Stomach smooth muscle (tissue), 2 donors: Measurements from ENCODE around the gene PRSS48.

Experiments used
- H3K27ac ChIP-seq: one replicate; pipeline ENCODE4 v1.7.0; 2013; ENCODE audit warnings: mild to moderate bottlenecking, low read length, inconsistent platforms
- H3K27me3 ChIP-seq, 2 donors: one replicate each; pipeline ENCODE4 v1.7.0; 2013; ENCODE audit warnings: low read length in 2 of 2; ENCODE audit not compliant: insufficient read depth in 2 of 2, control insufficient read depth in 1 of 2
- H3K36me3 ChIP-seq, 2 donors: one replicate each; pipeline ENCODE4 v1.7.0; 2013; ENCODE audit warnings: low read length in 2 of 2; ENCODE audit not compliant: control insufficient read depth in 2 of 2, insufficient read depth in 2 of 2
- H3K4me1 ChIP-seq: one replicate; pipeline ENCODE4 v1.7.0; 2013; ENCODE audit warnings: low read length; ENCODE audit not compliant: control insufficient read depth, insufficient read depth
- H3K4me3 ChIP-seq, 2 donors: one replicate each; pipeline ENCODE4 v1.7.0; 2013; ENCODE audit warnings: low read length in 2 of 2
- H3K9ac ChIP-seq, 2 donors: one replicate each; pipeline ENCODE4 v1.7.0; 2013; ENCODE audit warnings: low read length in 2 of 2, mild to moderate bottlenecking in 1 of 2
- H3K9me3 ChIP-seq, 2 donors: one replicate each; pipeline ENCODE4 v1.7.0; 2013; ENCODE audit warnings: low read length in 2 of 2; ENCODE audit not compliant: control insufficient read depth in 2 of 2
- donor health status: healthy.
- donor health status: Pancreatic carcinoma.

The PRSS48 gene

DNA sequence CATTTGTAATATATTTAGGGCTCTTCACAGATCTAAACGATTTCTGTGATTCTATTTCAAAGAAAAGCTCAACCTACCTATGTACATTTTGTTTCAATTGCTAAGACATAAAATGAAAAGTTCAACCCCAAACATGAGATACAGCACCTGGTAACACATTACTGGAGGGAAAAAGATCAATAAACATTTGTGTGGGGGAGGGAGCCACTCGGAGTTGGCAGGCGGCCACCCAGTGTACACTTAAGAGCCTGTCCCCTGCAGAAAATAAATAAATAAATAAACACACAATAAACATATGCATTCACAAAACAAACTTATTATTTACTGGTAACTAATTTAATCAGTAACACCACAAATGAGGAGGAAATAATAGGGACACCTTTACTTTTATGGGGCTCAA, 19.3 kb downstream of the PRSS48 start:
- no peak overlapping the region for H3K9ac ChIP-seq
- H3K4me1 ChIP-seq = no peaks in the 10 kb centered on the region
- no peak overlapping the region for H3K27ac ChIP-seq
- no peaks in the 10 kb centered on the region for H3K27me3 ChIP-seq
- no peaks in the 10 kb centered on the region for H3K9me3 ChIP-seq
- H3K36me3 ChIP-seq = no peaks in the 10 kb centered on the region
- no peak overlapping the region for H3K4me3 ChIP-seq

DNA sequence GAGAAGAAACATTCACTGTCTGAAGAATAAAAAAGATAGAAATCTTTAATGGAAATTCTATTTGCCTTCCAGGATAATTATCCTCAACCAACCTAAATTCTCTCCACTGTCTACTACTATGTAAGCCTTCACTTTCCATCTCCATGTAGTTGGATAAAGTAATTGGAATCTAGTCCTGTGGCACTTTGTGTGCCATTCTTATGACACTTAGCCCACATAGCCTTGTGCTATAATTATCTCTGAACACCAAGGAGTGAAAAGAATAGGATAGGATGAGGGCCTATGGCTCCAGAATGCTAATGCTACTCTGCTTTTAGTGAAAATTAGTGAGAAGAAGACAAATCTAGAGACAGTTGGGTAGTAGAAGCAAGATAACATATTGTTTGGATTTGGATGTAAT, 20.2 kb downstream of the PRSS48 start:
- no peaks in the 10 kb centered on the region for H3K4me1 ChIP-seq
- H3K4me3 ChIP-seq = no peak overlapping the region
- no peaks in the 10 kb centered on the region for H3K27me3 ChIP-seq
- no peak overlapping the region for H3K27ac ChIP-seq
- no peaks in the 10 kb centered on the region for H3K36me3 ChIP-seq
- no peaks in the 10 kb centered on the region for H3K9me3 ChIP-seq
- H3K9ac ChIP-seq = no peak overlapping the region

DNA sequence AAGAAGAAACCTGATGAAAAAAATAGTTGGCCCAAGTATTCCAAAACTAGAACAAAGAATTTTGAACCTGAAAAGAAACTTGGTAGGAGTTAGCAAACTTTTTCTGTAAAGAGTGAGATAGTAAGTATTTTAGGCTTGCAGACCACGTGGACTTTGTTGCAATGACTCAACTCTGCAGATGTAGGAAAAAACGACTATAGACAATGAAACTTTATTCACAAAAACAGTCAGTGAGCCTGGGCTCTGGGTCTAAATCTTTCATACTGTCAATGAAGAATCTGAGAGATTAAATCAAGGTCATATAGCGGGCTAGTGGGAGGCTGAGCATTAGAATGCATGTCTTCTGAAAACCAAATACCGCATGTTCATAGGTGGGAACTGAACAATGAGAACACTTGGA, 25.5 kb downstream of the PRSS48 start:
- no peak overlapping the region for H3K27ac ChIP-seq
- peaks cover 8% of the 10 kb centered on the region for H3K4me1 ChIP-seq

DNA sequence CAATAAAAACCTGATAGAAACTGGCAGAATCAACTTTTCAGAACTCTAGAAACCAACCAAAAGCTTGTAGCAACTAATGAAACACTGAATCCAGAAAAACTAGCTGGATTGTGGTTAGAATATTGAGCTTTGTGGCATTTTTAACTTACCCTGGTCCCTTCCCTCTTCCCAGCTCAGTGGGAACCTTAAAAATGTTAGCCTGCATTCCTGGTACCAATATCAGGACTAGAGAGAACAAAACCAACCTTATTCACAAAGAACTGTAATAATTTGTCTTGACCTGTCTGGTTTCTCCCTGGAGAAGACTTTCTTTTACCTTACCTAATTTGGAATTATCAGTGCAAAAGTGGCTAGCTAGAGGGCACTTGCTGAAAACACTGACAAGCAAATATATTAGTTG, 27.3 kb downstream of the PRSS48 start:
- Histone ChIP-seq H3K9me3 (no peaks in the 10 kb centered on the region), H3K27ac (no peak overlapping the region), H3K4me1 (peaks cover 11% of the 10 kb centered on the region), H3K4me3 (no peak overlapping the region), H3K36me3 (no peaks in the 10 kb centered on the region), H3K27me3 (no peaks in the 10 kb centered on the region), H3K9ac (no peak overlapping the region)

More for the DNA sequence above, 25.5 kb downstream of the PRSS48 start:
- Histone ChIP-seq H3K4me3 (no peak overlapping the region), H3K9me3 (no peaks in the 10 kb centered on the region), H3K9ac (no peak overlapping the region), H3K27me3 (no peaks in the 10 kb centered on the region), H3K36me3 (no peaks in the 10 kb centered on the region)

DNA sequence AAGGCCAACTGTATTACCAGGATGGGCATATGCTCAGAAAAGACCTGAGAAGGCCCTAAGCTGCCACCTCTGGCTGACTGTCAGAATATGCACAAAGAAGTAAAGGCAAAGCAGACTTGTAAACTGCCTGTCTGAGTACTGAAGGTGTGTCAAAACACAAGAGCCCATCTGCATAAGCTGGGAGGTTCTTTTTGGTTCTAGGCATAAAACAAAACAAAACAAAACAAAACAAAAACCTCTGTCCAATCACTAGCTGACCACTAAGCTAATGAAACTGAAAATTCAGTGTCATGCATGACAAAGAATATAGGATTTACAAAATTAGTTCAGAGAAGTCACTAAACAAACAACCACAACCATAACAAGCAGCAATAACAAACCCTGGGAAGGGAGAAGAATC, 27.8 kb downstream of the PRSS48 start:
- Histone ChIP-seq H3K27ac (no peak overlapping the region), H3K27me3 (no peaks in the 10 kb centered on the region), H3K9me3 (no peaks in the 10 kb centered on the region), H3K4me3 (no peak overlapping the region), H3K36me3 (no peaks in the 10 kb centered on the region), H3K9ac (no peak overlapping the region), H3K4me1 (peaks cover 11% of the 10 kb centered on the region)

DNA sequence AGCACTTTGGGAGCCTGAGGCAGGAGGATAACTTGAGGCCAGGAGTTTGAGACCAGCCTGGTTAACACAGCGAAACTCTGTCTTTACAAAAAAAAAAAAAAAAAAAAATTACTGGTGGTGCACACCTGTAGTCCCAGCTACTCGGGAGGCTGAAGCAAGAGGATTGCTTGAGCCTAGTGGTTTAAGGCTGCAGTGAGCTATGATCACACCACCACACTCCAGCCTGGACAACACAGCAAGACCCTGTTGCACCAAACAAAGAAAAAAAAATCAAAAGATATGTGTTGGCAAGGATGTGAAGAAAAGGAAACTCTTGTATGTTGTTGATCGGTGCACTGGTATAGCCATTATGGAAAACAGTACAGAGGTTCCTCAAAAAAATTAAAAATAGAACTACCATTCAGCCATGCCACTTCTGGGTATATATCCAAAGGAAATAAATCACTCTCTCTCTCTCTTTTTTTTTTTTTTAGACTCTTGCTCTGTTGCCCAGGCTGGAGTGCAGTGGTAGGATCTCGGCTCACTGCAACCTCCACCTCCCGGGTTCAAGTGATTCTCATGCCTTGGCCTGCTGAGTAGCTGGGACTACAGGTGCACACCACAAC, 33.3 kb downstream of the PRSS48 start:
- Histone ChIP-seq H3K36me3 (no peaks in the 10 kb centered on the region), H3K4me3 (no peak overlapping the region), H3K27ac (no peak overlapping the region), H3K9ac (no peak overlapping the region), H3K9me3 (no peaks in the 10 kb centered on the region), H3K4me1 (peaks cover 16% of the 10 kb centered on the region), H3K27me3 (no peaks in the 10 kb centered on the region)

DNA sequence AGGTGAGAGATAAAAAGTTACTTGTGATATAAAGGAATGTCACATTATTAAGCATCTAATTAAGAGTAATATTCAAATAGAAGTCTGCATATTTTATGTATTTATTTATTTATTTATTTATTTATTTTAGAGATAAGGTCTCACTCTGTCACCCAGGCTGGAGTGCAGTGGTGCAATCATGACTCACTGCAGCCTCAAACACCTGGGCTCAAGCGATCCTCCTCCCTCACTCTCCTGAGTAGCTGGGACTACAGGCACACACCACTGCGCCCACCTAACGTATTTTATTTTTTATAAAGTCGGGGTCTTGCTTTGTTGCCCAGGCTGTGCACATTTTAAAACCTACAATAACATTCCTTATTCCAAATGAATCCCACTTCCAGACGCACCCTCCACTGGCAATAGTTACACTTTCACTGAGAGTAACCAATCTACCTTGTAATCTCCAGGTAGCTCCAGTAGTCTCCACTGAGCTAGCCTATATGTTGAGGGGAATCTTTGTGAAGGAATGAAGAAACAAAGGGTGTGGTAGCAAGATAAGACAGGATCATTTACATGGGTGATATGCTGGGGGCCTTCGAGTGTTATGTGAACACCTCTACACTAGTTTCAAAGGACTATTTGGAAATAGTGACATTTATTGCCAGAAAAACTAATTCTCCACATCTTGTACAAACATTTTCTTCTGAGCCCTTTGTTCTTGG, 36.5 kb downstream of the PRSS48 start:
- no peaks in the 10 kb centered on the region for H3K36me3 ChIP-seq
- H3K4me3 ChIP-seq = no peak overlapping the region
- peaks cover 31% of the 10 kb centered on the region for H3K4me1 ChIP-seq
- no peak overlapping the region for H3K9ac ChIP-seq
- H3K9me3 ChIP-seq = no peaks in the 10 kb centered on the region
- peak overlapping the region; percentile 53 for H3K27ac ChIP-seq
- no peaks in the 10 kb centered on the region for H3K27me3 ChIP-seq

DNA sequence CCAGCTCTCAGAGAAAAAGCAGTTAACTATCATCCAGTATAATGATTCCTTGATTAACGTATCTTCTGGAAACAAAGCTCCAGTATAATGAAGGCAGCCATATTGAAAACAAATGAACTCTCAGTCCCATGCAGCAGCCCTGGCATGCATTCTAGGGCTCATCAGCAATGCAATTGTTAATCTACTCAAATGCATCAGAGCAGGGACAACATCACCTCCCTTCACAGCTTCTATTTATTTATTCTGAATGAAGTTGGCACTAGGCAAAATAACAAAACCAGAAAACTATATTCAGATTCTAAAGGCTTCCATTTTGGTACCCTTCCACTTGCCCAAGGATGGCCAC, 37.0 kb downstream of the PRSS48 start:
- no peaks in the 10 kb centered on the region for H3K9me3 ChIP-seq
- H3K36me3 ChIP-seq = no peaks in the 10 kb centered on the region
- no peak overlapping the region for H3K9ac ChIP-seq
- no peak overlapping the region for H3K4me3 ChIP-seq
- H3K27me3 ChIP-seq = no peaks in the 10 kb centered on the region
- peaks cover 31% of the 10 kb centered on the region for H3K4me1 ChIP-seq
- H3K27ac ChIP-seq = peak overlapping the region; percentile 53

DNA sequence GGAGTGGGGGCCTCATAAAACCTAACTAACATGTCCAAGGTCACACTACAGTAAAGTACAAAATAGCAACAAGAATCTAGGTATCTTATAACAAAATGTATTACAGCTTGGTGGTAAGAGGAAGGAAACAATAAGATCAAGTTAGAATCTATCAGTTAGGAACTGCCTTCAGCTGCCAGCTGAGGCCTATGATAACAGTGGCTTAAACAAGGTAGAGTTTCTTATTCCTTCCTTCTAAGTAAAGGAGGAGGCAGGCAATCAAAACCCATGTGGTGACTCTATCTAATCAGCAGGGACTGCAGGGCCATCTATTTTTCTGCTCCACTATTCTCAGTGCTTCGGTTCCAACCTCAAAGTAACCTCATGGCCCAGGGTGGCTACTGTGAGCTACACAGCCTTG, 37.5 kb downstream of the PRSS48 start:
- peak overlapping the region; percentile 53 for H3K27ac ChIP-seq
- H3K36me3 ChIP-seq = no peaks in the 10 kb centered on the region
- no peaks in the 10 kb centered on the region for H3K27me3 ChIP-seq
- H3K4me3 ChIP-seq = no peak overlapping the region
- peaks cover 31% of the 10 kb centered on the region for H3K4me1 ChIP-seq
- H3K9me3 ChIP-seq = no peaks in the 10 kb centered on the region
- no peak overlapping the region for H3K9ac ChIP-seq

DNA sequence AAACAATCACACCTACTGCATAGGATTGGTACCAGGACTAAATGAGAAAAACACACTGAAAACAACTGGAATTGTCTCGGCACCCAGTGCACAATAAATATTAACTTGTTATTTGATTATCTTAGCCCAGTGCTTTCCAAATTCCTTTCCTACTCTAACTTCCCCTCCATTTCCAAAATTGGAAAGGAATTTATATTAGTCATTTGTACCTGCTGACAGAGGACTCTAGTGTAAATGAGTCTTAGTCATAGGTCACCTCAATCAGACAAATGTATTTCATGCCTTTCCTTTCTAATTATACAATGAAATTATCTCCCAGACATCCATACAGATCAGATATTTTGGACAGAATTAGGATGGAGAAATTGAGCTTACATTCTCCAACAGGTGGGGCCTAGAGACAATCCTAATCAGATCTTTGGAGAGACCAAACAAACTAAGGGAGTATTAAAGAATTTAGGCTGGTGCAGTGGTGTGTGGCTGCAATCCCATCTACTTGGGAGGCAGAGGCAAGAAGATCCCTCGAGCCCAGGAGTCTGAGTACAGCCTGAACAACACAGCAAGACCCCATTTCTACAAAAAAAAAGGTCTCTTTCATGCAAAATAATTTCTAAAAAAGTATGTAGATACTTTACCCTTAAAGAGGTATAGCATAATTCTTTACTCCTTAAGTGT, 38.4 kb downstream of the PRSS48 start:
- Histone ChIP-seq H3K9me3 (no peaks in the 10 kb centered on the region), H3K4me3 (no peak overlapping the region), H3K4me1 (peaks cover 31% of the 10 kb centered on the region)

DNA sequence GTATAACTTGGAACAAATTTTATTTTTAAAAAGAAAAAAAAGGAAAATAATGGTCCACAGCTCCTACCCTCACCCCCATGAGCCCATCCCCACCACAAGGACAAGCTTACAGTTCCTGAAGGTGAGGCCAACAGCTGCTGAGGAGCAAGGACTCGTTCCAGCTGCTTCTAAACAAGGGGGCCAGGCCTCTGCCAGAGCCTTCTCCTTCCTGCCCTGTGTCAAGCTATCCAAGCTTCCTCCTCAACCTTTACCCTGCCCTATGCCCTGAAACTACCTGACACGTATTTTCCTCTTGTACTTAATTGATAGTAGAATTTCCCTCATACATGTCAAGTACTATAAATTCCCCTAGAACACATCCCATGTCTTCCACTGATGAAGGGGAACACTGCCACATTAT, 39.7 kb downstream of the PRSS48 start:
- Histone ChIP-seq H3K9ac (no peak overlapping the region), H3K4me3 (no peak overlapping the region), H3K27me3 (no peaks in the 10 kb centered on the region), H3K4me1 (peaks cover 33% of the 10 kb centered on the region), H3K36me3 (no peaks in the 10 kb centered on the region), H3K9me3 (no peaks in the 10 kb centered on the region), H3K27ac (peak overlapping the region; percentile 13)

More for the DNA sequence above, 38.4 kb downstream of the PRSS48 start:
- H3K27me3 ChIP-seq = no peaks in the 10 kb centered on the region
- H3K27ac ChIP-seq = peak overlapping the region; percentile 53
- H3K9ac ChIP-seq = no peak overlapping the region
- H3K36me3 ChIP-seq = no peaks in the 10 kb centered on the region
